Activated CD8-positive, alpha-beta memory T cell treated with anti-CD3 and anti-CD28 coated beads, Interleukin-2, amount 50 U/mL, for 4 hours (primary cell): Measurements from ENCODE around the gene SHISAL1.

Experiments used
- DNase-seq: peaks from one replicate; pipeline ENCODE4 v3.0.0-alpha.2; 2020

The SHISAL1 gene

DNA sequence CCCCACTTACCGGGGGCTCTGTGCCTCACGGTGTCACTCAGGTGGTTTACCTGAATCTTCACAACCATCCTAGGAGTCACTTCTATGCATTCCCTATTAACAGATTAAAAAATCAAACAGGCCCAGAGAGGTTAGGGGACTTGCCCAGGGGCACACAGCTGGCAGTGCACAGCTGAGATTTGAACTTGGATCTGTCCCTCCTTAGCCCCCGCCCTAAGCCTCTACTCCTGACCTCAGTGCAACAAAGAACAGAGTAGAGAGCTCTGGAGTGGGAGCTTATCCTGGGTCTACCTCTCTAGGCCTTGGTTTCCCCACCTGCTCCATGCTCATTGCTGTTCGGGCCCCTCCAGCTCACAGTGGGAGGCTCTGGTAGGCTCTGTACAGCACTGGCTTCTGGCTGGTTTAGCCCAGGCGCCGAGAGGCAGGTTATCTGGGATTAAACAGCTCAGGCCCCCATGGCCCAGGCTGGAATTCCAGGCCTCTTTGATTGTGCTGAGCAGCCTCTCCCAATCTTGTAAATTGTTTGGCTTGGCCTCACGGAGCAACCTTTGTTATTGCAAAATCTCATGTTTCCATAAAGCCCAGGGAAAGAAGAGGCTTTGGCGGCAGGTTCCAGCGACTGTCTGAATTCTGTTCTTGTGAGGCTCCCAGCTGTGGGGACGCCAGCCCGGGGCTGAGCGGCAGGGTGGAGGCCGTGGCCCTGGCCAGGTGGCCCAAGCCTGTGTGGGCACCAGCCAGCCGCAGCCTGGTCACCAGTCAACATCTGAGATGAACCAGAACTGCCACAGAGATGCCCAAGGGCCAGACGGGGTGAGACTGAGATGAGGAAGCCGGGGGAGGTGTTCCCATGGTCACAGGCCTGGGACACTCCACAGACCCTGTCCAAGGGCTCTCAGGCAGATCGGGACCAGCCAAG lies 28.9 kb upstream of the SHISAL1 start:
- DNase-seq, result no peak

DNA sequence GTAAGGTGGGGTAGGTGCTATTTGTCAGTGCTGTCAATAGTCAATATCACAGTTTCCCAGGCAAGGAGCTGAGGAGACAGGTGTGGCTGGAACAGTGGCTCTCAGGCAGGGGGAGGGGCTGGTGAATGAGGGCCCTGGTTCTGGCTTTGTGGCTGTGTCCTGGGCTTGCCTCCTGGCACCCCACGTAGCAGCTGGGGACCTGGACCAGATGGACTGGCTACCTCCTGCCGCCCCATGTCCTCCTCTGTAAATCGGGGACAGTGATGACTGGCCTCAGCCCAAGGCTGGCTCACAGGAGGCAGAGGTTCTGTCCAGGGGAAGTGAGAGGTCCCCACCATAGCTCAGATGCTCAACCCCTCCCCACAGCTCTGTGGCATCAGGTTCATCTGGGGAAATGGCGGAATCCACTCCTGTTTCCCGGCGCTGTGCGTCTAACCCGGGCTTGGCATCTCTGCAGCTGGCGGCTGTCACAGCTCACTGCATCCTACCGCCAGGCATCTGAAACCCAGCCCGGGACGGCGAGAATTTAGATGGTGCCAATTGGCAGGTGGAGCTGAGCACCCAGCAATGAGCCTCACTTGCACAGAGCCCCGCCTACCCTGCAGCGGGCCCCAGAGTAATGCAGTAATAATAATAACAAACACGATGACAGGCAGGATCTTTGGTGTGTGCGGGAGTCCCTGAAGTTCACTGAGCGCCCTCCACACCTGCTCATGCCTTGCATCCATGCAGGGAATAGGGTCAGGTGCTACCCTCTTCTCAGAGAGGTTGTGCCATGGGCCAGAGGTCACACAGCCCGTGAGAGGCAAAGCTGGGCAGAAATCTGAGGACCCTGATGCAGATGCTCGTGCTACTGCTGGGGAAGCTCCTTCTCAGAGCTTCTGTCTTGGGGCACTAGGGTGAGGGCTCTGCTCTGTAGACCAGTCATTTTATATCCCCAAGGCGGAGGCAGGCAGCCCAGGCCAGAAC lies 27.8 kb upstream of the SHISAL1 start:
- DNase-seq, result no peak

DNA sequence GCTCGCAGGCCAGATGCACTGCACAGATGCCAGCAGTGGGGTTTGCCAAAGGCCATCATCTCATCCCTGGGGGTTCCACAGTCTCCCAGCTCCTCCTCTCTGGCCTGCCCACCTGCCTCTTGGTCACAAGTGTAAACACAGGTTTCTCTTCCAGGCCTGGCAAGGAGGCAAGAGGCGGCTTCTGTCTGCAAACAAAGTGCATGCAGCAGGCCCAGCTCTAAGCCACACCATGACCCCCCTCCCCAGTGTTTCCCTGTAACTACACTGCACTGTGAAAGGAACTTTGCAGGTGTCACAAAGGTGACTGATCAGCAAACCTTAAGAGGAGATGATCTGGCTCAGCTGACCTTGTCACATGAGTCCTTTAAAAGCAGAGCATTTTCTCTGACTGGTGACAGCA lies 26.2 kb upstream of the SHISAL1 start:
- no peak for DNase-seq

DNA sequence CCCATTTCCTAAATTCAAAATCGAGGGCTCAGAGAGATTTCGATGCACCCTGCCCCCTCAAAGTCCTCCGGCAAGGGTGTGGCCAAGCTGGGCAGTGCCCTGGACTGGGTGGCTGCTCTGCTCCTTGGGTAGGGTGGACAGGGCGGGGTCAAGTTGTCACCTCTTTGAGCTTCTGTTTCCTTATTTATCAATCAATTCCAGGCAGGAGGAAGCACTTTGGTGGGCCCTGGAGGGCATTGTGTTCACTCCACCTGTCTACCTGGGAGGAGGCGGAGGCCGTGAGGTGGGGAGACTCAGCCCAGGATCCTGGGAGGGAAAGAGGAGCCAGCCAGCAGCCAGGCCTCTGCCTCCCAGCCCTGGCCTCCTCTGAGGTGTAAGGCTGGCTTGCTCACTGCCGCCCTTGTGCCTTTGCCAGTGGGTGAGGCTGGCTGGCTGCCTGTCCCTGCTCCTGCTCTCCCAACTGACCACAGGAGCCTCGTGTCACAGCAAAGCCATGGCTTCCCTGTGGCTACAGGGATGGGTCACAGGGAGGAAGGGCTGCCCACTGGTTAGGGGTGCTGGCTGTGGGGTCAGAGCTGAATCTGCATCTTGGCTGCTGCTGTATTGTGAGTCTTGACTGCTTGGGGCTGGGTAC lies 25.5 kb upstream of the SHISAL1 start:
- no peak for DNase-seq

DNA sequence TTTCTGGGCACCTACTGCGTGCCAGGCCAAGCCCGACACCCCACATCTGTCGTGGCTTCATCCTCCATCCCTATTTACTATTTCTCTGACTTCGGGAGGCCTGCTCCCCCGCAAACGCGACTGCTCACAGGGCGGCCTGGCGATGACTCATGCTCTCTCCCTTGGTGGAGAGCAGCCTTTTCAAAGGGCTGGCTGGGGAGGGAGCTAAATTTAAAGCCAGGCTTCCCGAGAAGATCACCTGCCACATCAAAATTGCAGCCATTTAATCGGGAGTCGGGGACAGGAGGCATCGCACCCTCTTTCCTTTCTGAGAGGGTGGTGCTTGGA lies 24.9 kb upstream of the SHISAL1 start:
- no peak for DNase-seq

DNA sequence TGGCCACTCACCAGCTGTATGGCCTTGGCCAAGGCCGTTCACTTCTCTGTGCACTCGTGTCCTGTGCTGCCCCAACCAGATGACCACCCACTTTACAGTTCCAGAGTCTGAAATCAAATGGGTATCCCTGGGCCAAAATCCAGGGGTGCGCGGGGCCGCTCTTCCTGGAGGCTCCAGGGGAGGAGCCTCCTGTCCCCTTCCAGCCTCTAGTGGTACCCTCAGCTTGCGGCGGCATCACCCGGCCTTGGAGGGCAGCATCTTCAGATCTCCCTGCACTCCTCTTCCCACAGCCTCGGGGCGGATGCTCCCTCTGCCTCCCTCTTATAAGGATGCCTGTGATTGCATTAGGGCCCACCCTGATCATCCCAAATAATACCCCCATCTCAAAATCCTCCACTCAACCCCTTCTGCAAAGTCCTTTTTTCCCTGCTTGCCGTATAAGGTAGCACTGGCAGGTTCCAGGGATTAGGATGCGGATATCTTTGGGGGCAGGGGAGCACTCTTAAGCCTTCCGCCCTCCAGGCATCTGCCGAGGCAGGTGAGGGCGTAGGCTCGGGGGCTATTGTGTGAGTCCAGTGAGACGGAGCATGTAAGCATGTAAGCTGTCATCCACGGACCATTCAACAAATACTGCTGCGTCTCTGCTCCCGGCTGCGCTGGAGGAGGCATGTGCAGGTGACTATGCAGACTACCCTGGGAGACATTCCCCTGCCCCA lies 24.4 kb upstream of the SHISAL1 start:
- no peak for DNase-seq

DNA sequence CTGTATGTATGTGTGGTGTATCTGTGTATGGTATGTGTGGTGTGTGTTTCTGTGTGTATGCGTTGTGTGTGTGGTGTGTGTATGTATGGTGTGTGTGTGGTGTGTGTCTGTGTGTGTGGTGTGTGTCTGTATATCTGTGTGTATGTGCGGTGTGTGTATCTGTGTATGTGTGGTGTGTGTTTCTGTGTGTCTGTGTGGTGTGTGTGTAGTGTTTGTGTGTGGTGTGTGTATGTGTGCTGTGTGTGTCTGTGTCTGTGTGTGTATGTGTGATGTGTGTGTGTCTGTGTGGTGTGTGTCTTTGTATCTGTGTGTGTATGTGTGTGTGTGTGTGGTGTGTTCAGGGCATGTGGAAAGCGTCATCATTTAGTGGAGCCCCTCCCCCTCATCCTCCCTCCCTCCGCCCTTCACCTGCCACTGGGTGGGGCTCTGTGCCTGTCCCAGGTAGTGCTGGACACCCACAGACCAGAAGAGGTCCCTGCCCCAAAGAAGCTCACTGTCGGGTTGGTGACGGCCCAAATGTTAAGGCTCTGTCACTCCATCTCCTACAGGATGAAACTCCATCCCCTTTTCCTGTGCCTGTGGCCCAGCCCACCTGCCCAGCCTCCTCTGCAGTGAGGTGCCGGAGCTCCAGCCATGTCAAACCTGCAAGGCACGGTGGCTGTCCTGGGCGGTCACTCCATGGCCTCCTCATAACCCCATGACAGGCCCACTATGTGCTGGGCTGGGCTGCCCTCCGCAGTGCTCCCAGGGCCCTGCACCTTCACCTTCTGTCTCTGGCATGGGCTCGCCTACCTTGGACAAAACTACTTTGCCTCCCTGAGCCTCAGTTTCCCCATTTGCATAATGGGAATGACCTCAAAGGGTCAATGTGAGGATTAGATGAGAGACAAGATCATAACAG lies 23.4 kb upstream of the SHISAL1 start:
- no peak for DNase-seq

DNA sequence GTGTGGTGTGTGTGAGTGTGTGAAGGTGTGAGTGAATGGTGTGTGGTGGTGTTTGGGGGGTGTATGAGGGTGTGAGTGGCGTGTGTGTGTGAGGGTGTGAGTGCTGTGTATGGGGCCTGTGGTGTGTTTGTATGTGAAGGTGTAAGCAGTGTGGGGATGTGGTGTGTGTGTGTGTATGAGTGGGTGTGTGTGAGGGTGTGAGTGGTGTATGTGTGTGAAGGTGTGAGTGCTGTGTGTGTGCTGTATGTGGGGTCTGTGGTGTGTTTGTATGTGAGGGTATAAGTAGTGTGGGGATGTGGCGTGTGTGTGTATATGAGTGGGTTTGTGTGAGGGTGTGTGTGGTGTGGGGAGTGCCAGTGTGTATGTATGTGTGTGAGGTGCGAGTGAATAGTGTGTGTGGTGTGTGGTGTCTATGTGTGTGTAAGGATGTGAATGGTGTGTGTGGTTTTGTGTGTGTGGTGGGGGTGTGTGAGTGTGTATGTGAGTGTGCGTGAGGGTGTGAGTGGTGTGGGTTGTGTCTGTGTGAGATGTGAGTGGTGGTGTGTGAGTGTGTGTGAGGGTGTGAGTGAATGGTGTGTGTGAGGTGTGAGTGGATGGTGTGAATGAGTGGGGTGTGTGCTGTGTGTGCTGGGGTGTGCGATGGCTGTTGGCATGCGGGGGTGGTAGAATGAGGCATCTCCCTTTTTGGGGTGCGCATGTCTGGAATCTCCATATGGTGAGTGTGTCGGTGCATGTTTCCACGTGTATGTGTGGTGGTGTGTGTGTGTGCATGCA lies 22.5 kb upstream of the SHISAL1 start:
- DNase-seq, result no peak

DNA sequence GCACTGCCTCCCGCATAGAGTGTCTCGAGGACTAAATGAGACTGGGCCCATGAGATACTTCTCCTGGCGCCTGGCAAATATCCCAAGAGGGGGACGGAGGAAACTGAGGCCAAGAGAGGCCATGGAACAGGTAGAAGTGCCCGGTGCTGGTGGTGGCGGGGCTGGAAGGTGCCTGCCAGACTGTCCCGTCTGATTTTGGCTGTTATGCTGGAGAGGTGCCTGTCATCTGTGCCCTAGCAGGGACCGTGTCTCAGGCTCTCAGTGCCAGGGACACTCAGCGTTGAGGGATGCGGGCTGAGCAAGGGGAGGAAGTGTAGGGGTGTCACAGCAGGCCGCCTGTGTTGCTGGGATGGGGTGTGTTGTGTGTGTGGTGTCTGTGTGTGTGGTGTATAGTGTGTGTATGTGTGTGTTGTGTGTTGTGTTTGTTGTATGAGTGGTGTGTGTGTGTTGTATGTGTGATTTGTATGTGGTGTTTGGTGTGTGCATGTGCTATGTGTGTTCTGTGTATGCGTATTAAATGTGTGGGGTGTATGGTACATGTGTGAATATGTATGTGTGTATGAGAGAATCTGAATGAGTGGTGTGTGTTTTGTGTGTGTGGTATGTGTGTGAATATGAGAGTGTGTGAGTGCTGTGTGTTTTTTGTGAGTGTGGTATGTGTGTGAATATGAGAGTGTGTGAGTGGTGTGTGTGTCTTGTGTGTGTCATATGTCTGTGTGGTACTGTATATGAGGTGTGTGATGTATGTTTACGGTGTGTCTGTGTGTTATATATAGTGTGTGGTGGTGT lies 21.3 kb upstream of the SHISAL1 start:
- no peak for DNase-seq

DNA sequence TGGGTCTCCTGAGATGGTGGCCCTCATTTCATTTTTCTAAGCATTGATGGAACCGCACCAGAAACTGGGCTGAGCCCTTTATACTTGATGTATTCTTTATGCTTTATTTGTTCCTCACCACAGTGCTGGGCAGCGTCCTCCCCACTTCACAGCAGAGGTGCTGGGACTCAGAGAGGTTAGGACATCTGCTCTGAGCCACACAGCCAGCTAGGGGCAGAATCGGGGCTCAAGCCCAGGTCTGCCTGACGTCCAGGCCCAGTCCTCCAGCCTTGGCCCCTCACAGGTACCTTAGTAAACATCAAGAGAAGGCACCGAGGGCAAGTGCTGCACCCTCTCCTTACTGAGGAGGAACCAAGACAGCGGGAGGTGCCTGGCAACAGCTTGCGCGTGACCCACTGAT lies 20.2 kb upstream of the SHISAL1 start:
- DNase-seq, result no peak

DNA sequence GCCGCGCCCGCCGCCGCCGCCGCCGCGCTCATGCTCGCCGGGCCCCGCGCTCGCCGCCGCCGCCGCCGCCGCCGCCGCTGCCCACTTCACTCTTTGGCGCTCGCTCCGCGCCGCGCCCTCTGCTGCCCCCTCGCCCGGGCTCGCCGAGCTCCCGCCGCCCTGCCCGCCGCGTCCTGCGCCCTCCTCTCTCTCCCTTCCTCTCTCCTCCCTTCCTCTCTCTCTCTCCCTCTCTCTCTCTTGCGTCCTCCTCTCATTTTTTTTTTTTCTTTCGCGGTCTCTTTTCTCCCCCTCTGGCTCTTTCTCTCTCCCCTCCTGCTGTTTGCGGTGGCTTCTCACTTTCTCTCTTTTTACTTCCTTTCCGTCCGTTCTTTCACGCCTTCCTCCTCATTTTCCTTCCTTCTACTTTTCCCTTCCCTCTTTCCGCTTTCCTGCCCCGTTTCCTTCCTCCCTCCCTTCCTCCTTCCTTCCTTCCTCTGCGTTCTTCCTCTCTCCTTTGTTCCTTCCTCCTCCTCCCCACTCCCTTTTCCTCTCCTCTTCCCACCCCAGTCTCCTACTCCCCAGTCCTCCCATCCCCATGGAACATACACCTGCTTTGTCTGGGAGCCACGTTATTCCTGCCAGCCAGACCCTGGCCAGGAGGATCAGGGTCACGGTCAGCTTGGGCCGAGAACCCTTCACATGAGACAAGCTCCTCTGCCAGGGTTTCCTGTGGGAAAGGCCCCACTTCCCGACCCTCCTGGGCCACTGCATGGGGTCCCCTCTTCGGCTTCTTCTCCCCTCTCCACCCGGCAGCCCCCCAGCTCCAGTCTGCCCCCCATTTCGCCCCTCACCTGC lies 19.3 kb upstream of the SHISAL1 start:
- no peak for DNase-seq

DNA sequence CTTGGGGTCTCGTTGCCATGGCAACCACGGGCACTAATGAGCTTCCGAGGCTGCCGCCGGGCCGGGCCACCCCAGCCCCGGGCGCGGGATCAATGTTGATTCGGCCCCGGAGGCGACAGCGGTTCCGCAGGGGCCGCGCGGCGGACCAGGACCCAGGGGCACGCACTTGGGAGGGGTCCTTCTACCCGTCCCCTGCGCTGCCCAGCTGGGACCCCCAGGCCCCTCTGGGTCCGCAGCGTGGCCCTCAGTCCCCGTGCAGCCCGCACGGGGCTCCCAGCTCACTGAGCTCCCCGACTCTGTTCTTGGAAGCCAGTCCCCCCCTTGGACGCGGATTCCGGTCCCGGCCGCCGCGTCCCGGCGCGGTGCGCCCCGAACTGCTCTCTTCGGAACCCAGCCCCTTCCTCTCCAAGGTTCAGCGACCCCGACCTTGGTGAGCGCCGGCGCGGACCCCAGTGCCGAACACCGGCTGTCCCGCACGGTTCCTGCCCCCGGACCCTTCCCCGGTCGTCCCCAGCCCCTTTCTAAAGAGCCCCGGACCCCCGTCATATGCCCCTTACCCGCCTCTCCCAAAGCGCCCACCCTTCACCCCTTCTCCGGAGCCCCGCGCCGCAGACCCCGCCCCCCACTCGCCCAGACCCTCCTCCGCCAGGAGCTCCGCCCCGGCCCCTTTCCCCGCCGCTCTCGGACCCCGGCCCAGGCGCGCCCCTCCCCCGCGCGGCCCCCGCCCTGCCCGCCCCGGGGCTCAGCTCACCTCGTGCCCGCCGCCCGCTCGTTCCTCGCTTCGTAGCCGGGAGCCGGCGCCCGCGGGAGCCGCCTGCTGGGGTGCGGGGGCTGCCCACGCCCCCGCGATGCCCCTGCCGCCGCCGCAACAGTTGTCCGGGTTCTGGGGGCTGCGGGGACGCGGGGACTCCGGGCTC lies 18.3 kb upstream of the SHISAL1 start:
- DNase-seq, result no peak

DNA sequence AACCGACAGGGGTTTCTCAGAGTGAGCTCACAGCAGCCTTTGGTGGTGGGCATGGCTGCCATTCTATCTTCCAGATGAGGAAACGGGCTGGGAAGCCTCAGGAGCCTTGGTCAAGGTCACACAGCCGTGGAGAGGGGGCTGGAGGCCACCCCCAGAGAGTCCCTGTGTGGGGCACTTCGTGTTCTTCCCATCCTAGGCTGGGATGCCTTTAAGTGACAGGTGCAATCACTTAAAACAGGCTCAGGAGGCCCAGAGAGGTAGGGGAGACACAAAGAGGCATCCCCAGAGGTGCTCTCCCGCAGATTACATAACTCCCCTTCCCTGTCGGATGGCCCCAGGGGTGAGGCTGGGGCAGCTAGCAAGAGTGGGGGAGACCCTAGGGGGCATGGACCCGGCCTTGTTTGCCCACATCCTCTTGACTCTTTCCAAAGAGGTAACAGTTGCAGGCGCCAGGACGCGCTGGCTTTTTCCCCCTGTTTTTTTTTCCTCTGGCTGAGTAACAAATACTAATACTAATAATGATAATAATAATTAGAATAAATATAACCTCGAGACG lies 17.5 kb upstream of the SHISAL1 start:
- DNase-seq, result no peak

DNA sequence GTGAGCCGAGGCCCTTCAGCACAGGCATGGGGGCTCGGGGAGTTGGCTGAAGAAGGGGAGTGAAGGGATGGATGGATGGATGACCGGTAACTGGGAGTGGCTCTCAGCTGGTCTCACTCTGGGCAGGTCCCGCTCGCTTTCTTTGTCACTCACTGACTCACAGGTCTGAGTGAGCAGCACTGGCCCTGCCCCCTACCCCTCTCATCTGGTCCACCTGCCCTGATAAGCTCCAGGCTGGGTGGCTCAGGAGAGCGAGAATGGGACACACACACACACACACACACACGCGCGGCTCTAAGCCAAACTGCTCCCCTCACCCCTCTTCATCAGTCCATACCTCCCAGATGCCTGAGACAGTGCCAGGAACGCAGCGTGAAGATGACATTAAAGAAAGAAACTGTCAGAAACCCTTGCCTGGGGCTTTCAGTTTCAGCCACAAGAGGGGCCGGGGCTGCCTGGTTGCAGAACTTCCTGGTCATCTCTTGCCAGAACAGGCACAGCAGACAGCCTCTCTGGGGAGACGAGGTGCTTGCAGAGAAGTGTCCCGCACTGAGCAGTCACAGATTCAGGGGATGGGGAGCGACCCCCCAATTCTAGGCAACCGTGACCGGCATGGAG lies 16.5 kb upstream of the SHISAL1 start:
- no peak for DNase-seq

DNA sequence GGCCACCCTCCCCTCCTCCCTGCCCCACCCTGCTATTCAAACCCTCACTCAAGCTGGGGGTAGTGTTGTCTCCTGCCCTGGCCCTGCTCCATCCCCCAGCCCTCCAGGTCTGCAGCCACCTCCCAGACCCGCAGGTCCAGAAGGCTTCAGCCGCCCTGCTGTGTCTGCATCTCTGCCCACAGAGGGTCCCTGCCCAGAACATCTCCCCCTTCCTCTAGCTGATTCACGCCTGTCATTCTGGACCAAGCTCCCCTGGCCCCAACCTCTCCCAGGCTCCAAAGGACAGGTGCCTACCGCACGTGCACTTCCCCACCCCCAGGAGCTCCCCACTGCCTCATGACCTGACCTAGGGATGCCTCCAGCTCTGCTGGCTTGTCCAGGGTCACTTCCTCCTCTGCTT lies 16.0 kb upstream of the SHISAL1 start:
- no peak for DNase-seq

DNA sequence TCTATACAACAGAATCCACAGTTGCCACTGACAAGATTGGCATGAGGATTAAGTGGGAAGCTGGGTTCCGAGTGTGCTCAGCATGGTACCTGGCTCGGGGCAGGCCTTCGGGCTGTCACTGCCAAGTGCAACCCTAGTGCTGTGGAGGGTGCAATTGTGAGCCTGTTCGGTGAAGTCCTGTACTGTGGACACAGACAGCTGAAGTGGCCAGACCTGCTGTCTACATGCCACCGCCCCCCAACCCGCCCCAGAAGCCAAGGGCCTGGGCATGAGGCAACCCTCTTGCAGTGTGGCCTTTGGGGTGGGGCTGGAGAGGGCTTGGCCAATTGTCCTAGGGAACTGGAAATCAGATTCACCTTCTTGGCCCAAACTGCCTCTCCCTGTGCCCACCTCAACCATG lies 15.6 kb upstream of the SHISAL1 start:
- DNase-seq, result no peak

DNA sequence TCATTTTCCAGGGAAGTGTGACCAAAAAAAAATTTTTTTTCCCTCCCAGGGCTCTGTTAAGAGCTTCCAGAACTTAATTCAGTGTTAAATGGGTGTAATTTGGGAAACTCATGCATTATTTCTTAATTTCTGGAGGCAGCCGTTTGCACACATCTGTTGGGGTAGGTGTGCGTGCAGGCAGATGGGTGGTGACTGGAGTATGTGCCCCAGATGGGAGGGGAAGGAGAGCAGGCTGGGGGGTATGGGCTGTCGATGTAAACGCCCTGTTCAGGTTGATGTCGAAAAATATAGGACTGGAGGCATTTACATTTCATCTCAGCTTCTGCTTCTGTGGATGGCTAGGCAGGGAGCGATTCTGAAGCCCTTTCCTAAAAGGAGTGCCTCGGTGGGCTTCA lies 13.7 kb upstream of the SHISAL1 start:
- no peak for DNase-seq
